K562 (cell line): ENCODE data around the gene FSTL1. TPM values are rescaled to one million over a fixed set of nuclear protein-coding genes. Genes with fewer than 3 reads are reported as not detected.

Experiments
- EP400 ChIP-seq: fragments of 450-650 bp; IDR thresholded peaks from 2 replicates; pipeline ENCODE4 v1.6.1; 2017; ENCODE audit warnings: antibody characterized with exemption, mild to moderate bottlenecking, moderate library complexity
- ETS1 ChIP-seq: conservative IDR thresholded peaks from 2 replicates; pipeline ENCODE4 v1.6.1; 2011; ENCODE audit warnings: low read depth, mild to moderate bottlenecking, low read length; ENCODE audit not compliant: control insufficient read depth
- HINFP ChIP-seq: fragments of 450-650 bp; conservative IDR thresholded peaks from 2 replicates; pipeline ENCODE4 v1.6.1; 2016; ENCODE audit warnings: missing genetic modification characterization, low read depth, mild to moderate bottlenecking, control low read depth, missing compliant biosample characterization
- HNRNPLL ChIP-seq: fragments of 200-400 bp; formaldehyde crosslinking; IDR thresholded peaks from 2 replicates; pipeline ENCODE4 v1.6.1; 2017; ENCODE audit warnings: low read length, low read depth, mild to moderate bottlenecking; ENCODE audit not compliant: poor library complexity, severe bottlenecking
- PBX2 ChIP-seq, 2 experiments: IDR thresholded peaks in 1 of 2; conservative IDR thresholded peaks in 1 of 2; 2 replicates each; pipeline ENCODE4 v1.6.1; 2016; ENCODE audit warnings: low read depth in 2 of 2, mild to moderate bottlenecking in 1 of 2, missing compliant biosample characterization in 1 of 2, missing genetic modification characterization in 1 of 2, moderate library complexity in 1 of 2
- POLR2AphosphoS5 ChIP-seq: IDR thresholded peaks from 2 replicates; pipeline ENCODE4 v1.6.1; 2011; ENCODE audit warnings: mild to moderate bottlenecking, low read depth, low read length, moderate library complexity; ENCODE audit not compliant: control insufficient read depth, insufficient read depth
- RBM22 ChIP-seq: fragments of 200-400 bp; formaldehyde crosslinking; IDR thresholded peaks from 2 replicates; pipeline ENCODE4 v1.6.1; 2018; ENCODE audit warnings: low read length, low read depth; ENCODE audit not compliant: poor library complexity, severe bottlenecking
- RBM25 ChIP-seq: fragments of 200-400 bp; formaldehyde crosslinking; IDR thresholded peaks from 2 replicates; pipeline ENCODE4 v1.6.1; 2018; ENCODE audit warnings: low read length, low read depth, moderate library complexity; ENCODE audit not compliant: severe bottlenecking
- TARDBP ChIP-seq: fragments of 450-650 bp; IDR thresholded peaks from 2 replicates; pipeline ENCODE4 v1.6.1; 2016
- TFAP4 ChIP-seq: sonication (generic); formaldehyde crosslinking; IDR thresholded peaks from 2 replicates; pipeline ENCODE4 v1.8.0; 2022; ENCODE audit warnings: missing genetic modification reagents, mild to moderate bottlenecking, moderate library complexity, borderline replicate concordance
- USF1 ChIP-seq: sonication (generic); formaldehyde crosslinking; IDR thresholded peaks from 2 replicates; pipeline ENCODE4 v1.9.0; 2022; ENCODE audit warnings: mild to moderate bottlenecking, missing genetic modification reagents
- XRCC4 ChIP-seq: IDR thresholded peaks from one replicate; pipeline ENCODE4 v1.6.1; 2011; ENCODE audit not compliant: insufficient read depth, insufficient read length; ENCODE audit errors: extremely low read depth
- ZFX ChIP-seq: sonication (generic); formaldehyde crosslinking; IDR thresholded peaks from 2 replicates; pipeline ENCODE4 v1.8.0; 2022; ENCODE audit warnings: mild to moderate bottlenecking, missing genetic modification reagents, moderate library complexity
- ZNF639 ChIP-seq, 2 experiments: fragments of 200-800 bp in 1 of 2; sonication (Bioruptor generic) in 1 of 2; sonication (generic) in 1 of 2; formaldehyde crosslinking in 1 of 2; IDR thresholded peaks in 1 of 2; conservative IDR thresholded peaks in 1 of 2; 2 replicates each; pipeline versions ENCODE4 v1.5.0 to v1.6.1; 2016 to 2020; ENCODE audit warnings: missing compliant biosample characterization in 1 of 2, missing genetic modification characterization in 1 of 2, missing genetic modification reagents in 1 of 2
- polyA plus RNA-seq, 8 experiments: library from polyadenylated mRNA; depleted of rRNA in 4 of 8; stranded (reverse) in 5 of 8; unstranded in 3 of 8; fragments of >200 nt; fragmentation: Nextera tagmentation in 2 of 8; fragmentation: Illumina TruSeq in 1 of 8; extraction: Ambion mirVana in 2 of 8; extraction: Trizol in 1 of 8; gene quantifications; 2 replicates each; pipeline versions ENCODE4 v1.2.1 to v1.2.3, GENCODE V29; 2011 to 2014; ENCODE audit warnings: inconsistent platforms in 1 of 8, missing spikeins in 1 of 8
- total RNA-seq, 7 experiments: library from RNA; depleted of rRNA in 6 of 7; stranded (reverse); fragments of >200 nt in 6 of 7; fragmentation: Illumina TruSeq in 2 of 7; extraction: Trizol in 2 of 7; gene quantifications; 2 replicates each; pipeline versions ENCODE4 v1.2.1 to v1.2.3, GENCODE V29; 2011 to 2021; ENCODE audit warnings: low replicate concordance in 1 of 7

Gene FSTL1
- total and polyA plus RNA-seq, 9 of the 15 experiments (the other 6 are each of a cell fraction or from before 2014, with no cell fraction given), result 0.01 to 0.58 (median 0.08) TPM; not detected in 2

- TF ChIP-seq HINFP (no peak), TFAP4 (CRISPR knock-in tag) (peak; percentile 76), ZFX (peak; percentile 87), POLR2AphosphoS5 (peak; percentile 49; the same call in 1 of the 2 replicates), EP400 (peak; percentile 74), TARDBP (0 out of 2 replicates have a peak, but pooled peaks have one; percentile 53), RBM22 (peak; percentile 31), XRCC4 (no peak), ETS1 (no peak), USF1 (peak; percentile 82), PBX2 (CRISPR knock-in tag; IDR thresholded peaks at IDR 0.05; ENCODE audit: low read depth) (no peak), PBX2 (tag; conservative IDR thresholded peaks at IDR 0.05; ENCODE audit: low read depth) (0 out of 2 replicates have a peak, but pooled peaks have one; percentile 8), ZNF639 (CRISPR knock-in tag; conservative IDR thresholded peaks at IDR 0.05 in 1 of 2, IDR thresholded peaks at IDR 0.05 in 1 of 2) (0 out of 4 replicates have a peak, but pooled peaks of 1 of the 2 experiments have one; percentile 52), RBM25 (peak; percentile 8), HNRNPLL (peak; percentile 41)
These were observed 101.6 kb downstream of the FSTL1 start, which contains the start of gene LRRC58 (continued) for GRCh38 chr3:120348991-120349854.
